Measurements from ENCODE around the gene CYYR1.

DNA sequence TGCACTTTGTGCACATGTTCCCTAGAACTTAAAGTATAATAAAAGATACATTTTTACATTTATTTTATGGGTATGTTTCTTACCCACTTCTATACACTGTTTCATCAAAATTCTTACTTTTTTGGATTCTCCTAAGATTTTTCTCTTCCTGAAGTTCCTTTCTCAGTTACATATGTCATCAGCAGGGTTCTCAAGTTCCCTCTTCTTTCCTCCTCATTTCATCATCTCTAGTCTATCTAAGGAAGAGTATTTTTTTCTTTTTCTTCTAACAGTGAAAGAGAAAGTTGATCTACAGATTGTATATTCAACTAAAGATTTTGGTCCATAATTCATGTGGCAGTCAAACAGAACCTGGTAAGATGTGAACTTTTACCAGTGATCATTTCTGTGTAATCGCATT is 41.2 kb upstream of the CYYR1 start:
- TF ChIP-seq EZH2 (IDR thresholded peaks at IDR 0.05) = no peak
- no peak for TF ChIP-seq POLR2AphosphoS5 (IDR thresholded peaks at IDR 0.05; ENCODE audit: borderline replicate concordance, low read depth, low read length)
